Liver (tissue), 3 donors: ENCODE data around the gene RTL1.

ENCODE experiments used
- EGR1 ChIP-seq, 2 donors: IDR thresholded peaks; 2 replicates each; pipeline ENCODE4 v1.6.1; 2016 to 2018; ENCODE audit warnings: antibody characterized with exemption in 2 of 2, low read depth in 2 of 2
- GABPA ChIP-seq, 2 donors: IDR thresholded peaks in 1 of 2; conservative IDR thresholded peaks in 1 of 2; 2 replicates each; pipeline ENCODE4 v1.6.1; 2016; ENCODE audit warnings: antibody characterized with exemption in 2 of 2, mild to moderate bottlenecking in 1 of 2, moderate library complexity in 1 of 2
- HNF4G ChIP-seq: IDR thresholded peaks from 2 replicates; pipeline ENCODE4 v1.6.1; 2016; ENCODE audit warnings: antibody characterized with exemption
- JUND ChIP-seq, 2 donors: IDR thresholded peaks; 2 replicates each; pipeline ENCODE4 v1.6.1; 2016; ENCODE audit warnings: antibody characterized with exemption in 2 of 2
- NR2F2 ChIP-seq: IDR thresholded peaks from 2 replicates; pipeline ENCODE4 v1.6.1; 2016; ENCODE audit warnings: antibody characterized with exemption
- RAD21 ChIP-seq, 2 donors: IDR thresholded peaks; 2 replicates each; pipeline ENCODE4 v1.6.1; 2016; ENCODE audit warnings: antibody characterized with exemption in 2 of 2, mild to moderate bottlenecking in 2 of 2
- RXRA ChIP-seq, 2 donors: IDR thresholded peaks; 2 replicates each; pipeline ENCODE4 v1.6.1; 2017 to 2018; ENCODE audit warnings: antibody characterized with exemption in 2 of 2, mild to moderate bottlenecking in 1 of 2
- SP1 ChIP-seq: IDR thresholded peaks from 2 replicates; pipeline ENCODE4 v1.6.1; 2018; ENCODE audit warnings: antibody characterized with exemption, mild to moderate bottlenecking
- TAF1 ChIP-seq: conservative IDR thresholded peaks from 2 replicates; pipeline ENCODE4 v1.6.1; 2016; ENCODE audit warnings: antibody characterized with exemption, mild to moderate bottlenecking
- YY1 ChIP-seq: IDR thresholded peaks from 2 replicates; pipeline ENCODE4 v1.6.1; 2016; ENCODE audit warnings: antibody characterized with exemption, mild to moderate bottlenecking
- TF ChIP-seq, protein P1 (sequence below): fragments of 150-350 bp; IDR thresholded peaks from 2 replicates; pipeline ENCODE4 v1.5.1; 2017; ENCODE audit warnings: improper control_type of control experiment, low read depth, low read length; ENCODE audit not compliant: missing input control
- TF ChIP-seq, protein P2 (sequence below): IDR thresholded peaks from 2 replicates; pipeline ENCODE4 v1.6.1; 2016; ENCODE audit warnings: antibody characterized with exemption, mild to moderate bottlenecking
- TF ChIP-seq, protein P3 (sequence below): IDR thresholded peaks from 2 replicates; pipeline ENCODE4 v1.6.1; 2016; ENCODE audit warnings: antibody characterized with exemption
- TF ChIP-seq, protein P4 (sequence below): IDR thresholded peaks from 2 replicates; pipeline ENCODE4 v1.6.1; 2016; ENCODE audit warnings: antibody characterized with exemption
- donor health status: healthy.
- donor health status: healthy.

DNA sequence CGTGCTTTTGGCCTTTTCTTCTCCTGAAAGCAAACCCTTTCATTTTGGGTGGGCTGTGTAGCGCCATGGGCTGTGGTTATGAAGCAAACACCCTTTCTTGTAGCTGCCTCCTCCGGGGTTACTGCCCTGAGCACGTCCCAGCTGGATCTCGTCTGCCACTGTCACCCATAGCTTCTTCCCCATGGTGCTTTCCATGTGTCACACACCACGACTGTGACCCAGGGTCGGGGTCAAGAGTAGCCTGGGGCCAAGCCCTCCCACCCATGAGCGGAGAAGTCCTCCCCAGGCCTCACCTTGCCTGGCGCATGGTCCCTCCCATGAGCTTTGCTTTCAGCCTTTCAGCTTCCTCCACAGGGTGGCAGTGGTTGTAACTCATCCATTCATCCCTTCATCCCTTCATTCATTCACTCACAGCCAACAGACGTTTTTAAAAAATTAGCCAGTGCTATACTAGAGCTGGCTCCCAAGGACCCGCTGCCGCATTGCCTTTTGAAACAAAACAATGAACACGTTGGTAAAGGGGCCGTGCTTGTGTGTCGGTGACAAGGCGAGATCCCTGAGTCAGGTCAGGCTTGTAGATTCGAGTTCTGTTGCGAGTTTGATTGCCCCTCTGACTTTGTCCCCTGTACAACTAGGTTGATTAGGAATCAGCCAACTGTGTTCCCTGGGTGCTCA is 48.1 kb downstream of the RTL1 start:
- TF ChIP-seq, protein P1, sequence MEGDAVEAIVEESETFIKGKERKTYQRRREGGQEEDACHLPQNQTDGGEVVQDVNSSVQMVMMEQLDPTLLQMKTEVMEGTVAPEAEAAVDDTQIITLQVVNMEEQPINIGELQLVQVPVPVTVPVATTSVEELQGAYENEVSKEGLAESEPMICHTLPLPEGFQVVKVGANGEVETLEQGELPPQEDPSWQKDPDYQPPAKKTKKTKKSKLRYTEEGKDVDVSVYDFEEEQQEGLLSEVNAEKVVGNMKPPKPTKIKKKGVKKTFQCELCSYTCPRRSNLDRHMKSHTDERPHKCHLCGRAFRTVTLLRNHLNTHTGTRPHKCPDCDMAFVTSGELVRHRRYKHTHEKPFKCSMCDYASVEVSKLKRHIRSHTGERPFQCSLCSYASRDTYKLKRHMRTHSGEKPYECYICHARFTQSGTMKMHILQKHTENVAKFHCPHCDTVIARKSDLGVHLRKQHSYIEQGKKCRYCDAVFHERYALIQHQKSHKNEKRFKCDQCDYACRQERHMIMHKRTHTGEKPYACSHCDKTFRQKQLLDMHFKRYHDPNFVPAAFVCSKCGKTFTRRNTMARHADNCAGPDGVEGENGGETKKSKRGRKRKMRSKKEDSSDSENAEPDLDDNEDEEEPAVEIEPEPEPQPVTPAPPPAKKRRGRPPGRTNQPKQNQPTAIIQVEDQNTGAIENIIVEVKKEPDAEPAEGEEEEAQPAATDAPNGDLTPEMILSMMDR, result no peak
- TF ChIP-seq SP1 (no peak), RXRA (IDR thresholded peaks at IDR 0.05) (no peak), RAD21 (IDR thresholded peaks at IDR 0.05) (no peak), NR2F2 (no peak), YY1 (no peak), JUND (IDR thresholded peaks at IDR 0.05) (no peak), TAF1 (no peak), EGR1 (IDR thresholded peaks at IDR 0.05; ENCODE audit: low read depth in 2 of 2) (no peak), GABPA (IDR thresholded peaks at IDR 0.05 in 1 of 2, conservative IDR thresholded peaks at IDR 0.05 in 1 of 2) (no peak), HNF4G (no peak)
- TF ChIP-seq, protein P2, sequence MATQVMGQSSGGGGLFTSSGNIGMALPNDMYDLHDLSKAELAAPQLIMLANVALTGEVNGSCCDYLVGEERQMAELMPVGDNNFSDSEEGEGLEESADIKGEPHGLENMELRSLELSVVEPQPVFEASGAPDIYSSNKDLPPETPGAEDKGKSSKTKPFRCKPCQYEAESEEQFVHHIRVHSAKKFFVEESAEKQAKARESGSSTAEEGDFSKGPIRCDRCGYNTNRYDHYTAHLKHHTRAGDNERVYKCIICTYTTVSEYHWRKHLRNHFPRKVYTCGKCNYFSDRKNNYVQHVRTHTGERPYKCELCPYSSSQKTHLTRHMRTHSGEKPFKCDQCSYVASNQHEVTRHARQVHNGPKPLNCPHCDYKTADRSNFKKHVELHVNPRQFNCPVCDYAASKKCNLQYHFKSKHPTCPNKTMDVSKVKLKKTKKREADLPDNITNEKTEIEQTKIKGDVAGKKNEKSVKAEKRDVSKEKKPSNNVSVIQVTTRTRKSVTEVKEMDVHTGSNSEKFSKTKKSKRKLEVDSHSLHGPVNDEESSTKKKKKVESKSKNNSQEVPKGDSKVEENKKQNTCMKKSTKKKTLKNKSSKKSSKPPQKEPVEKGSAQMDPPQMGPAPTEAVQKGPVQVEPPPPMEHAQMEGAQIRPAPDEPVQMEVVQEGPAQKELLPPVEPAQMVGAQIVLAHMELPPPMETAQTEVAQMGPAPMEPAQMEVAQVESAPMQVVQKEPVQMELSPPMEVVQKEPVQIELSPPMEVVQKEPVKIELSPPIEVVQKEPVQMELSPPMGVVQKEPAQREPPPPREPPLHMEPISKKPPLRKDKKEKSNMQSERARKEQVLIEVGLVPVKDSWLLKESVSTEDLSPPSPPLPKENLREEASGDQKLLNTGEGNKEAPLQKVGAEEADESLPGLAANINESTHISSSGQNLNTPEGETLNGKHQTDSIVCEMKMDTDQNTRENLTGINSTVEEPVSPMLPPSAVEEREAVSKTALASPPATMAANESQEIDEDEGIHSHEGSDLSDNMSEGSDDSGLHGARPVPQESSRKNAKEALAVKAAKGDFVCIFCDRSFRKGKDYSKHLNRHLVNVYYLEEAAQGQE, result no peak
- TF ChIP-seq, protein P3, sequence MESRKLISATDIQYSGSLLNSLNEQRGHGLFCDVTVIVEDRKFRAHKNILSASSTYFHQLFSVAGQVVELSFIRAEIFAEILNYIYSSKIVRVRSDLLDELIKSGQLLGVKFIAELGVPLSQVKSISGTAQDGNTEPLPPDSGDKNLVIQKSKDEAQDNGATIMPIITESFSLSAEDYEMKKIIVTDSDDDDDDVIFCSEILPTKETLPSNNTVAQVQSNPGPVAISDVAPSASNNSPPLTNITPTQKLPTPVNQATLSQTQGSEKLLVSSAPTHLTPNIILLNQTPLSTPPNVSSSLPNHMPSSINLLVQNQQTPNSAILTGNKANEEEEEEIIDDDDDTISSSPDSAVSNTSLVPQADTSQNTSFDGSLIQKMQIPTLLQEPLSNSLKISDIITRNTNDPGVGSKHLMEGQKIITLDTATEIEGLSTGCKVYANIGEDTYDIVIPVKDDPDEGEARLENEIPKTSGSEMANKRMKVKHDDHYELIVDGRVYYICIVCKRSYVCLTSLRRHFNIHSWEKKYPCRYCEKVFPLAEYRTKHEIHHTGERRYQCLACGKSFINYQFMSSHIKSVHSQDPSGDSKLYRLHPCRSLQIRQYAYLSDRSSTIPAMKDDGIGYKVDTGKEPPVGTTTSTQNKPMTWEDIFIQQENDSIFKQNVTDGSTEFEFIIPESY, result no peak
- TF ChIP-seq, protein P4, sequence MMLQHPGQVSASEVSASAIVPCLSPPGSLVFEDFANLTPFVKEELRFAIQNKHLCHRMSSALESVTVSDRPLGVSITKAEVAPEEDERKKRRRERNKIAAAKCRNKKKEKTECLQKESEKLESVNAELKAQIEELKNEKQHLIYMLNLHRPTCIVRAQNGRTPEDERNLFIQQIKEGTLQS, result no peak
